Measurements from ENCODE around the gene CTDSPL. TPM values are rescaled to one million over a fixed set of nuclear protein-coding genes. Genes with fewer than 3 reads are reported as not detected.

CTDSPL gene
- total RNA-seq, 1 experiment from 2014 or later: 14.0 TPM

- no peak overlapping the region for H3K4me3 ChIP-seq (ENCODE audit: low read depth, low read length, poor library complexity, severe bottlenecking)
- no peak for DNase-seq (ENCODE audit: low spot score)
- no peaks in the 10 kb centered on the region for H3K4me1 ChIP-seq (ENCODE audit: insufficient read depth, low read length, poor library complexity, severe bottlenecking)
- no peaks in the 10 kb centered on the region for H3K9me3 ChIP-seq (ENCODE audit: low read depth, low read length, poor library complexity, severe bottlenecking)
- no peak overlapping the region for H3K27ac ChIP-seq (ENCODE audit: low read depth, low read length, poor library complexity, severe bottlenecking)
- ChIA-PET CTCF (no interaction called here), POLR2A (ENCODE audit: low non-redundant PET) (no interaction called here)
- TF ChIP-seq EZH2 (IDR thresholded peaks at IDR 0.05; ENCODE audit: borderline replicate concordance, low read depth, low read length, poor library complexity, severe bottlenecking): no peak
- TF ChIP-seq CTCF (conservative IDR thresholded peaks at IDR 0.05; ENCODE audit: low read depth, low read length): no peak
- no peaks in the 10 kb centered on the region for H3K27me3 ChIP-seq (replicated peaks; ENCODE audit: insufficient read depth, low read depth, low read length, poor library complexity)
- no peaks in the 10 kb centered on the region for H3K36me3 ChIP-seq (ENCODE audit: insufficient read depth, low read length, poor library complexity, severe bottlenecking)
- intact Hi-C loops (cut with micrococcal nuclease; ENCODE audit: unreplicated experiment): no loop called here
- BruUV-seq (replicated peaks): no TSS peak
Observed at GRCh38 chr3:37885814-37886213, 24.1 kb downstream of the CTDSPL start.

GRCh38 chr3:37886395-37886794 is 24.7 kb downstream of the CTDSPL start:
- BruUV-seq (replicated peaks): no TSS peak
- no peaks in the 10 kb centered on the region for H3K4me1 ChIP-seq (ENCODE audit: insufficient read depth, low read length, poor library complexity, severe bottlenecking)
- no peaks in the 10 kb centered on the region for H3K36me3 ChIP-seq (ENCODE audit: insufficient read depth, low read length, poor library complexity, severe bottlenecking)
- H3K27me3 ChIP-seq (replicated peaks; ENCODE audit: insufficient read depth, low read depth, low read length, poor library complexity): no peaks in the 10 kb centered on the region
- POLR2A ChIA-PET (ENCODE audit: low non-redundant PET): no interaction called here
- TF ChIP-seq EZH2 (IDR thresholded peaks at IDR 0.05; ENCODE audit: borderline replicate concordance, low read depth, low read length, poor library complexity, severe bottlenecking) (no peak), CTCF (conservative IDR thresholded peaks at IDR 0.05; ENCODE audit: low read depth, low read length) (no peak)
- no peak overlapping the region for H3K27ac ChIP-seq (ENCODE audit: low read depth, low read length, poor library complexity, severe bottlenecking)
- no peak overlapping the region for H3K4me3 ChIP-seq (ENCODE audit: low read depth, low read length, poor library complexity, severe bottlenecking)
- DNase-seq (ENCODE audit: low spot score): no peak
- intact Hi-C loops (cut with micrococcal nuclease; ENCODE audit: unreplicated experiment): no loop called here
- H3K9me3 ChIP-seq (ENCODE audit: low read depth, low read length, poor library complexity, severe bottlenecking): no peaks in the 10 kb centered on the region
- CTCF ChIA-PET: no interaction called here

GRCh38 chr3:37887062-37887461 is 25.4 kb downstream of the CTDSPL start:
- DNase-seq (ENCODE audit: low spot score): no peak
- Histone ChIP-seq H3K4me3 (ENCODE audit: low read depth, low read length, poor library complexity, severe bottlenecking) (no peak overlapping the region), H3K27me3 (replicated peaks; ENCODE audit: insufficient read depth, low read depth, low read length, poor library complexity) (no peaks in the 10 kb centered on the region), H3K36me3 (ENCODE audit: insufficient read depth, low read length, poor library complexity, severe bottlenecking) (no peaks in the 10 kb centered on the region), H3K27ac (ENCODE audit: low read depth, low read length, poor library complexity, severe bottlenecking) (no peak overlapping the region), H3K4me1 (ENCODE audit: insufficient read depth, low read length, poor library complexity, severe bottlenecking) (no peaks in the 10 kb centered on the region), H3K9me3 (ENCODE audit: low read depth, low read length, poor library complexity, severe bottlenecking) (no peaks in the 10 kb centered on the region)
- intact Hi-C loops (cut with micrococcal nuclease; ENCODE audit: unreplicated experiment): no loop called here
- BruUV-seq (replicated peaks): no TSS peak
- POLR2A ChIA-PET (ENCODE audit: low non-redundant PET): no interaction called here
- CTCF ChIA-PET: no interaction called here
- TF ChIP-seq CTCF (conservative IDR thresholded peaks at IDR 0.05; ENCODE audit: low read depth, low read length): no peak
- no peak for TF ChIP-seq EZH2 (IDR thresholded peaks at IDR 0.05; ENCODE audit: borderline replicate concordance, low read depth, low read length, poor library complexity, severe bottlenecking)

All from A673 (cell line).